GM23338 (cell line): ENCODE measurements around the gene ADAM10. TPM values are rescaled to one million over a fixed set of nuclear protein-coding genes. Genes with fewer than 3 reads are reported as not detected.

Source experiments
- ATAC-seq: fragments of 200-7000 bp; cut with Tn5 transposase; 3 replicates; pipeline ENCODE4 v1.9.1; 2020
- DNase-seq: peaks from one replicate; pipeline ENCODE4 v3.0.0-alpha.2; 2015; ENCODE audit warnings: low spot score
- H2AFZ ChIP-seq: fragments of 200-600 bp; sonication (generic); 2 replicates; pipeline ENCODE4 v1.8.0; 2016; ENCODE audit warnings: antibody characterized with exemption, mild to moderate bottlenecking, moderate library complexity
- H3F3A ChIP-seq: fragments of 200-600 bp; sonication (generic); replicated peaks from 2 replicates; pipeline ENCODE4 v1.8.0; 2017; ENCODE audit warnings: antibody characterized with exemption, mixed run types, low read depth
- H3K27ac ChIP-seq: fragments of 200-600 bp; sonication (generic); 2 replicates; pipeline ENCODE4 v1.6.1; 2016; ENCODE audit warnings: low read depth
- H3K27me3 ChIP-seq: fragments of 200-600 bp; sonication (generic); 2 replicates; pipeline ENCODE4 v1.8.0; 2016; ENCODE audit warnings: mild to moderate bottlenecking, mixed run types, moderate library complexity; ENCODE audit not compliant: insufficient read depth
- H3K36me3 ChIP-seq: fragments of 200-600 bp; sonication (generic); 2 replicates; pipeline ENCODE4 v1.8.0; 2016; ENCODE audit warnings: mild to moderate bottlenecking; ENCODE audit not compliant: insufficient read depth
- H3K4me1 ChIP-seq: fragments of 200-600 bp; sonication (generic); 2 replicates; pipeline ENCODE4 v1.8.0; 2016; ENCODE audit warnings: mild to moderate bottlenecking, moderate library complexity; ENCODE audit not compliant: insufficient read depth
- H3K4me2 ChIP-seq: fragments of 200-600 bp; sonication (generic); 2 replicates; pipeline ENCODE4 v1.7.1; 2017; ENCODE audit warnings: mixed run types
- H3K4me3 ChIP-seq: fragments of 200-600 bp; sonication (generic); 2 replicates; pipeline ENCODE4 v1.6.1; 2016; ENCODE audit warnings: mixed run types
- H3K79me2 ChIP-seq: fragments of 200-600 bp; sonication (generic); replicated peaks from 2 replicates; pipeline ENCODE4 v1.8.0; 2017; ENCODE audit warnings: mild to moderate bottlenecking; ENCODE audit not compliant: insufficient read depth
- H3K9me2 ChIP-seq: fragments of 200-600 bp; sonication (generic); 2 replicates; pipeline ENCODE4 v1.8.0; 2017; ENCODE audit not compliant: insufficient read depth
- H4K20me1 ChIP-seq: fragments of 200-600 bp; sonication (generic); replicated peaks from 2 replicates; pipeline ENCODE4 v1.8.0; 2017; ENCODE audit warnings: mild to moderate bottlenecking; ENCODE audit not compliant: insufficient read depth
- H3K27ac Mint-ChIP-seq: 2 replicates; pipeline ENCODE4 v1.8.0; 2020; ENCODE audit warnings: inconsistent platforms, mild to moderate bottlenecking, moderate library complexity, mixed read lengths
- H3K27me3 Mint-ChIP-seq: 3 replicates; pipeline ENCODE4 v1.8.0; 2022; ENCODE audit warnings: low read depth, mild to moderate bottlenecking, moderate library complexity, mixed read lengths, inconsistent platforms; ENCODE audit not compliant: insufficient read depth, poor library complexity
- H3K36me3 Mint-ChIP-seq: 3 replicates; pipeline ENCODE4 v1.8.0; 2021; ENCODE audit warnings: low read depth, mild to moderate bottlenecking, inconsistent platforms, moderate library complexity, mixed read lengths
- H3K4me1 Mint-ChIP-seq: 3 replicates; pipeline ENCODE4 v1.8.0; 2020; ENCODE audit warnings: mild to moderate bottlenecking, inconsistent platforms, mixed read lengths
- H3K4me3 Mint-ChIP-seq: 3 replicates; pipeline ENCODE4 v1.8.0; 2021; ENCODE audit warnings: moderate library complexity, mild to moderate bottlenecking, inconsistent platforms, mixed read lengths
- H3K9me3 Mint-ChIP-seq: 3 replicates; pipeline ENCODE4 v1.8.0; 2020; ENCODE audit warnings: moderate library complexity, mild to moderate bottlenecking, inconsistent platforms, mixed read lengths
- CREB1 ChIP-seq: fragments of 250-450 bp; sonication (Bioruptor Pico); IDR thresholded peaks from 2 replicates; pipeline ENCODE4 v1.5.0; 2020; ENCODE audit warnings: low read depth, mild to moderate bottlenecking, moderate library complexity
- CTCF ChIP-seq, 2 experiments: fragments of 200-600 bp in 1 of 2; sonication (generic) in 1 of 2; conservative IDR thresholded peaks; 2 replicates each; pipeline versions ENCODE4 v1.5.1 to v1.6.1; 2016 to 2017; ENCODE audit warnings: antibody characterized with exemption in 2 of 2, low read depth in 2 of 2, mild to moderate bottlenecking in 2 of 2, moderate library complexity in 1 of 2
- ETS1 ChIP-seq: IDR thresholded peaks from 2 replicates; pipeline ENCODE4 v1.6.1; 2016; ENCODE audit warnings: antibody characterized with exemption
- EZH2 ChIP-seq: fragments of 200-600 bp; sonication (generic); IDR thresholded peaks from one replicate; pipeline ENCODE4 v1.8.0; 2017; ENCODE audit warnings: antibody characterized with exemption, mild to moderate bottlenecking, low read depth; ENCODE audit not compliant: unreplicated experiment
- EZH2phosphoT487 ChIP-seq: fragments of 200-600 bp; sonication (generic); IDR thresholded peaks from one replicate; pipeline ENCODE4 v1.8.1; 2018; ENCODE audit warnings: antibody characterized with exemption; ENCODE audit not compliant: unreplicated experiment
- JUNB ChIP-seq: IDR thresholded peaks from one replicate; pipeline ENCODE4 v1.6.1; 2016; ENCODE audit warnings: antibody characterized with exemption; ENCODE audit not compliant: unreplicated experiment
- NANOG ChIP-seq: IDR thresholded peaks from 2 replicates; pipeline ENCODE4 v1.6.1; 2016; ENCODE audit warnings: antibody characterized with exemption, borderline replicate concordance
- POLR2AphosphoS5 ChIP-seq: IDR thresholded peaks from 2 replicates; pipeline ENCODE4 v1.6.1; 2016; ENCODE audit warnings: antibody characterized with exemption, low read depth
- STAT1 ChIP-seq: IDR thresholded peaks from one replicate; pipeline ENCODE4 v1.6.1; 2016; ENCODE audit warnings: antibody characterized with exemption; ENCODE audit not compliant: unreplicated experiment
- ZNF114 ChIP-seq: fragments of 250-450 bp; sonication (Bioruptor Pico); IDR thresholded peaks from 2 replicates; pipeline ENCODE4 v1.5.0; 2020; ENCODE audit warnings: mild to moderate bottlenecking, moderate library complexity
- ZNF331 ChIP-seq: fragments of 250-450 bp; sonication (Bioruptor Pico); IDR thresholded peaks from 2 replicates; pipeline ENCODE4 v1.5.0; 2020; ENCODE audit warnings: low read depth, mild to moderate bottlenecking, moderate library complexity
- polyA plus RNA-seq: library from polyadenylated mRNA; unstranded; fragments of >200 nt; fragmentation: Nextera tagmentation; extraction: Ambion mirVana; gene quantifications from 2 replicates; pipeline ENCODE4 v1.2.1, GENCODE V29; 2016
- total RNA-seq: library from RNA; depleted of rRNA; stranded (reverse); fragments of >200 nt; shearing (Covaris generic); gene quantifications from 2 replicates; pipeline ENCODE4 v1.2.3, GENCODE V29; 2014
- TF ChIP-seq, protein P1 (sequence below): IDR thresholded peaks from one replicate; pipeline ENCODE4 v1.6.1; 2018; ENCODE audit warnings: antibody characterized with exemption; ENCODE audit not compliant: unreplicated experiment

ADAM10 gene
- total and polyA plus RNA-seq, 2 experiments from 2014 or later: 25.0 to 114 TPM

DNA sequence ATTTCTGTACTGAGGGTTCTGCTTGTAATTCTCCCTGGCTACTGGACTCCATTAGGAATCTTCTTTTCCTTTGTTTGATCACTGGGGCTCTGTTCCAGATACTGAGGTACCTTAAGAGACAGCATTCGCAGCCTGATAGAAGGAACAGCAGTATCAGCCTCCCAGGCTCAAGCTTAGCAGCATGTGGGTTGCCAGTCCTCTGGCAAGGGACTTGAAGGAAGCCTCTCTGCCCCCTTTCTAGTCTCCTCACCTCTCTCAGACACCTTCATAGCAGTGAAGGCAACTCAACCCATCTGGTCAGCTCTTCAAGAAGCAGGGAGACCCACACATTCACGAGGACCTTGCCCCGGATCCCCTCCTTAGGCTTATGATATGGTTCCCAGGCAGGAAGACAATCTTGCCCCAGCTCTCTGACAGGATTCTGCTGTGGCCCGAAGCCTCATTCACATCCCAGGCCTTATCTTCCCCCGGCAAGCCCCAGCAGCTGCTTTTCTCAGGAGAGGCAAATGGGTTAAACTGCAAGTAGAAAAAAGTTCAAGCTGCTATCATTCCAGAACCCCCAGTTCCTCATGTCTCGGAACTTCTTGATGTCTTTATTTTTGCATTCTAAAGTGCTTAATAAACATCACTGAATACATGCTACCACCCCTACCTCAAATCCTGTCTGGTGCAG lies 164.6 kb downstream of the ADAM10 start:
- Histone ChIP-seq H2AFZ (no peak overlapping the region), H3F3A (no peaks in the 10 kb centered on the region), H3K4me2 (no peak overlapping the region), H3K4me1 (no peaks in the 10 kb centered on the region), H3K9me2 (no peaks in the 10 kb centered on the region), H4K20me1 (no peaks in the 10 kb centered on the region), H3K79me2 (no peaks in the 10 kb centered on the region), H3K27ac (no peak overlapping the region), H3K27me3 (no peaks in the 10 kb centered on the region), H3K36me3 (no peaks in the 10 kb centered on the region), H3K4me3 (no peak overlapping the region)
- no peak for TF ChIP-seq POLR2AphosphoS5
- TF ChIP-seq CREB1 (CRISPR knock-in tag): no peak
- TF ChIP-seq STAT1: no peak
- no peak for TF ChIP-seq NANOG
- peaks cover 5% of the 10 kb centered on the region for H3K27me3 Mint-ChIP-seq
- no peak overlapping the region for H3K27ac Mint-ChIP-seq
- peaks cover 3% of the 10 kb centered on the region; the same call in 1 of the 3 replicates for H3K4me1 Mint-ChIP-seq
- ATAC-seq: no peak; the same call in 2 of the 3 replicates
- no peak overlapping the region for H3K4me3 Mint-ChIP-seq
- DNase-seq: no peak
- no peaks in the 10 kb centered on the region; the same call in 2 of the 3 replicates for H3K9me3 Mint-ChIP-seq
- no peaks in the 10 kb centered on the region for H3K36me3 Mint-ChIP-seq

DNA sequence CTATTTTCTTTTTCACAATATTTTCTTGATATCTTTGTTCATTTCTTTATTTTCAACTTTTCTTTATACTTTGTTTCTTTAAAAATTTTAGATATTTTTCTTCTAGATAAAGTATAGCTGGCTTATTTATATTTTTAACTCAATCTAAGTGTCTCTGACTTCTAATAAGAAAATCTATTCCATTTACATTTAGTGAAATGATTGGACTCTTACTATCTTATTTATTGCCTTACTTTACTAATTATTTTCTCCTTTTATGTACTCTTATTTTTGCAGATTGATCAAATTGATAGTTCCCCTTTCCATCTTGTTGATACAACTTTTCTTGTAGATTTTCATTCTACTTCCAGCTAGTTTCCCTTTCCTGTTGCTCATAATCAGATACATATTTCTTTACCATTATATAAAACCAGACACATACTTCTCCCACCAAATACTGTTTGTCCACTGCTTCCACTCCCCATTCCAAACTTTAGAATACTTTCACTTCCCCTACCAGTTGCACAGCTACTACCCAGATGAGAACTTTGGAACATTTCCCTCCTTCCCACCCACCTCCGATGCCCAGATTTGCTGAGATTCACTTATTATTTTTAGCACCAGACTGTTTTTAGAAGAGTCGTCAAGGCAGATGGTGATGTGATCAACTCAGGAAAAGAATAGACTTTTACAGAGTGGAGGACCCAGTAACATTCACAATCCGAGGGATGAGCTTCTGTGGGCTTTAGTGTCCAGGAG lies 166.2 kb downstream of the ADAM10 start:
- no peaks in the 10 kb centered on the region for H3K79me2 ChIP-seq
- no peak overlapping the region for H3K4me3 ChIP-seq
- H3K36me3 ChIP-seq: no peaks in the 10 kb centered on the region
- Mint-ChIP-seq H3K27ac (no peak overlapping the region), H3K4me1 (peaks cover 3% of the 10 kb centered on the region; the same call in 1 of the 3 replicates), H3K4me3 (no peak overlapping the region), H3K27me3 (peaks cover 7% of the 10 kb centered on the region), H3K9me3 (no peaks in the 10 kb centered on the region; the same call in 2 of the 3 replicates), H3K36me3 (no peaks in the 10 kb centered on the region)
- no peak overlapping the region for H3K4me2 ChIP-seq
- no peaks in the 10 kb centered on the region for H3F3A ChIP-seq
- ATAC-seq (no peak), DNase-seq (no peak)
- H2AFZ ChIP-seq: no peak overlapping the region
- no peaks in the 10 kb centered on the region for H3K27me3 ChIP-seq
- H3K4me1 ChIP-seq: no peaks in the 10 kb centered on the region
- H3K9me2 ChIP-seq: no peaks in the 10 kb centered on the region
- no peak overlapping the region for H3K27ac ChIP-seq
- no peaks in the 10 kb centered on the region for H4K20me1 ChIP-seq
- no peak for TF ChIP-seq ZNF114 (CRISPR knock-in tag)
- TF ChIP-seq, protein P1, sequence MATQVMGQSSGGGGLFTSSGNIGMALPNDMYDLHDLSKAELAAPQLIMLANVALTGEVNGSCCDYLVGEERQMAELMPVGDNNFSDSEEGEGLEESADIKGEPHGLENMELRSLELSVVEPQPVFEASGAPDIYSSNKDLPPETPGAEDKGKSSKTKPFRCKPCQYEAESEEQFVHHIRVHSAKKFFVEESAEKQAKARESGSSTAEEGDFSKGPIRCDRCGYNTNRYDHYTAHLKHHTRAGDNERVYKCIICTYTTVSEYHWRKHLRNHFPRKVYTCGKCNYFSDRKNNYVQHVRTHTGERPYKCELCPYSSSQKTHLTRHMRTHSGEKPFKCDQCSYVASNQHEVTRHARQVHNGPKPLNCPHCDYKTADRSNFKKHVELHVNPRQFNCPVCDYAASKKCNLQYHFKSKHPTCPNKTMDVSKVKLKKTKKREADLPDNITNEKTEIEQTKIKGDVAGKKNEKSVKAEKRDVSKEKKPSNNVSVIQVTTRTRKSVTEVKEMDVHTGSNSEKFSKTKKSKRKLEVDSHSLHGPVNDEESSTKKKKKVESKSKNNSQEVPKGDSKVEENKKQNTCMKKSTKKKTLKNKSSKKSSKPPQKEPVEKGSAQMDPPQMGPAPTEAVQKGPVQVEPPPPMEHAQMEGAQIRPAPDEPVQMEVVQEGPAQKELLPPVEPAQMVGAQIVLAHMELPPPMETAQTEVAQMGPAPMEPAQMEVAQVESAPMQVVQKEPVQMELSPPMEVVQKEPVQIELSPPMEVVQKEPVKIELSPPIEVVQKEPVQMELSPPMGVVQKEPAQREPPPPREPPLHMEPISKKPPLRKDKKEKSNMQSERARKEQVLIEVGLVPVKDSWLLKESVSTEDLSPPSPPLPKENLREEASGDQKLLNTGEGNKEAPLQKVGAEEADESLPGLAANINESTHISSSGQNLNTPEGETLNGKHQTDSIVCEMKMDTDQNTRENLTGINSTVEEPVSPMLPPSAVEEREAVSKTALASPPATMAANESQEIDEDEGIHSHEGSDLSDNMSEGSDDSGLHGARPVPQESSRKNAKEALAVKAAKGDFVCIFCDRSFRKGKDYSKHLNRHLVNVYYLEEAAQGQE: no peak
- no peak for TF ChIP-seq EZH2
- TF ChIP-seq ETS1: no peak
- TF ChIP-seq JUNB: no peak
- no peak for TF ChIP-seq POLR2AphosphoS5
- TF ChIP-seq CTCF (conservative IDR thresholded peaks at IDR 0.05; ENCODE audit: low read depth in 2 of 2): no peak
- TF ChIP-seq EZH2phosphoT487: no peak
- no peak for TF ChIP-seq STAT1
- TF ChIP-seq ZNF331: no peak
- no peak for TF ChIP-seq NANOG
- no peak for TF ChIP-seq CREB1 (CRISPR knock-in tag)
